Middle frontal gyrus (tissue), 1 donor: ENCODE measurements around the gene DDX10.

Experiments used
- DNase-seq: peaks from one replicate; pipeline ENCODE4 v3.0.0-alpha.2; 2015; ENCODE audit warnings: low spot score; ENCODE audit errors: extremely low spot score

Gene DDX10

DNA sequence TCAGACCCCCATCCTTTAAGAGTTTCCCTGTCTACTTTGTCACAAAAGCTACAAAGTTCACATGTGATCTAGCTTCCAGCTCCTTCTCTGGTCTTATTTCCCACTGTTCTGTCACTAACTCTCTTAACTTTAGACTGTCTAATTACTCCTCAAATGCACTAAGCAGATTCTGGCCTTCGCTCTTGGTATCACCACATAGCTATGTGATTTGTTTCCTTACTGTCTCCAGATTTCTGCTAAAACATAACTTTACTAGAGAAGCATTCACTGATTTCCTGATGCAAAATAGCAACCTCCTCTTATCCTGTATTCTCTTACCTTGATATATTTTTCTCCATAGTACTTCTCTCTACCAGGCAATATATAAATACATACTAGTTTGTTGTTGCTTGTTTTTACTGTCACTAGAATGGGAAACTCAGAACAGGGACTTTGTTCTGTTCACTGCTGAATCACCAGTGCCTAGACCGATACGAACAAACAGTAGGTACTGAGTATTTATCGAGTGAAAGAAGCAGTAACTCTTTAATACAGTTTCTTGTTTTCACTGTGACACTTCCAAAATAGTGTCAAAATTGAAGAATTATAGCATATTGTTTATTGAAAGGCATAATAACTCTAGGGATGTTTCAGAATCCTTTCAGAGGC is 205.6 kb downstream of the DDX10 start:
- DNase-seq: no peak

DNA sequence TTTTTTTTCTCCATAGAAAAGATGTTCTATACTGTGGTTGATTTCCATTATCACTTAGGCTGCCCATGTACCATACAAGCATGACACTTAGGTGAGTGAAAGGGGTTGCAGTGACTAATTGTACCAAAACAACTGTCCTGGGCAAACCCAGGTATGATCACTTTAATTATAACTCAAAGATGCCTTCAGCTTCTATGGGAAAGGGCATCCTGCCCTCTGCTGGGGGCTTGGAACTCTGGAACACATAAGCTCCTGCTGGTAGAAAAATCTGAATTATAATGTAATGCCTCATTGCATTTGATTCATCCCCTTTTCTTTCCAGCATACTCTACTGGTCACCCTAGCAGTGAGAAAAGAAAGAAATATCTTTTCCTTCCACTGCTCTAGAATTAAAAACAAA is 206.3 kb downstream of the DDX10 start:
- DNase-seq: no peak

DNA sequence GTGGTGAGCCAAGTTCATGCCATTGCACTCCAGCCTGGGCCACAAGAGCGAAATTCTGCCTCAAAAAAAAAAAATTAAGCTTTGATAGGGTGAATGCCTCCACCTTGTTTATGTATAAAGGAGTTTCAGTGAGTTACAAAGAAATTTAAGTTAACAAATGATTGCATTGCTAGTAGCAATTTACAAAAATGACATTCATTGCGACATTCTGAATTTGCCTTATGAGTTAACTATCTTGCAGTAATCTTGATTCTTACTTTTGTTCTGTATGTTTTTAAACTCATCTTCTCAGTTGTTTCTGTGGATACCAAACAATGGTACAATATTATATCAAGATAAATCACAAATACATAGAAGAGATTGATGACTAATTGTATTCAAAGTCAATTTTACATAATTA is 207.0 kb downstream of the DDX10 start:
- no peak for DNase-seq

DNA sequence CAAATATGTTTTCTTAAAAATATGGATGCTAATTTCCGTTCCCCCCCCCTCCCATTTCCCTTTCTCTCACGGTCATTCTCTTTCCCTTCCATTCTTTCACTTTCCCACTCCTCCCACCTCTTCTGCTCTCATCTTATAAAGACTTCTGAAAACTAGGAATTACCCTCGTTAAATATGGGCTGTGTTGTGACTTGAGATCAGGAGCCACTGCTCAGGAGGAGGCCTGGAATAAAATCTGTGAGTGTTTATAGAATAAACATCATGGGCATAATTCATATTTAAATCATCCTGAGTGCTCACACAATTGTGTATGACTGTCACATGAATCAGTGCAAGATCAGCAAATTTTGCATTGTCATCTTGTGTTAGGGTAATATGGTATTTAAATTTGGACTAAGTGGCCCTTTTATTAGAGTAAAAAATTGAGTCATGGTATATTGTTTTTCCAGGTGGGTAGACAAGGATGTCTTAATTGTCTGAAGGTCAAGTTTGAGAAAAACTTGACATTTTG is 208.0 kb downstream of the DDX10 start:
- DNase-seq: no peak

DNA sequence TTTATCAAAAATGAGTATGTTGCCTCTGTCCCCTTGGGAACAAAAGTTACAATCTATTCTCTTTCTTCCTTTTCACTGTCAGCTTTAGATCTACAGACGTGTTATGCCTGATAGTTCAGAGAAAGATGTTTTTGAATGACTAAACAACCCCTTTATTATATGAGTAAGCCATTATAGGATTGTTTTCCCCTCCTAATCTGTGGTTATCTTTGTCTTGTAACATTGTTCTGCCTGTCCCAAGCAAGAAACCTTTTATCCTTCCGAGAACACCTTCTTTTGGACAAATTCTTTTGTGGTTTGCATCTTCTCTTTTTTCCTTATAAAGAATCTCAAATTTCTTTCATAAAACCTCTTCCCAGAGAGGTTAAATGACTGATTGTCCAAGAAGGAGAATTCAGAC is 208.4 kb downstream of the DDX10 start:
- DNase-seq: no peak

DNA sequence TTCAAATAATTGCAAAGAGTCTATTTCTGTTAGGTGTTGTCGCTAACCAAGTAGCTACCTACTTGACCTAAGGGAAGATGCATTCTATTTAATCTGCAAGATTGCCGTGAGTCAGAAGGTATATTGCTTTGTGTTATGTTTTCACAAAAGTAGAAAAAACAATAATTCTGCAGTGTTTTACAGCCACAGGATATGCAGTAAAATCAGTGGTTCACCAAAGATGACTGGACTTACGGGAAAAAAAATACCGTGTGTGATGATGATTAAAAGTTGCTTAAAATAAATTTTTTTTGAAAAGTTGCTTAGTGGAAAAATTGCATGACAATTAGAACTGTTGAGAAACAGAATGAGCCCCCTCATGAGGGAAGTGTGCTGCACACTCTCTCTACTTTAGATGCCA is 209.1 kb downstream of the DDX10 start:
- no peak for DNase-seq

DNA sequence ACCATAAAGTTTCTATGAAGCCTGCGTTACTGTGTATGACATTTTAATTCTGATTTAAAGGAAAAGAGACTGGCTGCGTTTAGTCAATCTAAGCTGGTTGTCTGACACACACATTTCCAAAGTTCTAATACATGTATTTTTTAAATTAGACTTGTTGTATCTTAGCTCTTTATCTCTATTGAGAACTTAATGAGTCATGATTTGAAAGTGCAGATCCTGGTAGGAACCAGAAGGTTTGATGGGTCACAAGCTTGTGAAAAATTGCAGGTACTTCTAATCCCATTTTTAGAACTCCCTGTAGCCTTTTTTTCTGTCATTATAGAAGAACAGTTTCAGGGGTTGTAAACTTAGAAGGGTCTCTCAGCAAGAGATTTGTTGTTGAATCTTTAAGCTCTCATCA is 210.3 kb downstream of the DDX10 start:
- no peak for DNase-seq

DNA sequence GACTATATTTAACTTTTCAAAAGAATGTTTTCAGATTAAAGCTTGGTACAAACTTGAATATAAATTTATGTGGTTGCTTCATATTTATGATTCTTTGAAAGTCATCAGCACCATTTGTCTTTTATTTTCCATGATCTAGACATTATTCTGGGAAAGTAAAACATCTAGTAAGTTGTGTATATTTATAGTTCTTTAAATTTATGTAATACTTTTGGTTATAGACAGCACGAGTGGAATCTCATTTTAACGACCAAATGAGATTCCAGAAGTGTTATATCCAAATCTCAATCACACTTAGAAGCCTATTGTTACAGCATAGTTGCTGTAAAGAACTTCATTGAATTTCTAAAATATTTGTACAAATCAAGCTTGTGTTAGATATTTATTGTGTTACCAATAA is 212.3 kb downstream of the DDX10 start:
- no peak for DNase-seq

DNA sequence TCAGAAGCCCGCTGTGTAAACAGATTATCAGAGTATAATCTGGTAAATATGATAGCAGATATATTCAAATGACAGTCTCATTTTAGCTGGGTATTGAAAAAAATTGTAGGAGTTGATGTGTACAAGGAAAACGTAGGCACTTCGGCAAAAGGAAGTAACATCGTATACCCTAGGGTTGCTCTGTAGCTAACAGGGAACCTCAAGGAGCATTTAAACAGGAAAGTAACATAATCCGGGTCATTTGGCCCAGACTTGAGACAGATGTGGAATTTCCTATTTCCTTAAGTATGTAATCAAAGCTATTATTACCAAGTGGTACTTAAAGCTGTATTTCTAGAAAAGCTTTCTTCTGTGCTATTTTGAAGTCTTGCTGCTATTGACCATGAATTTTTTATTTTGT is 215.6 kb downstream of the DDX10 start:
- no peak for DNase-seq

DNA sequence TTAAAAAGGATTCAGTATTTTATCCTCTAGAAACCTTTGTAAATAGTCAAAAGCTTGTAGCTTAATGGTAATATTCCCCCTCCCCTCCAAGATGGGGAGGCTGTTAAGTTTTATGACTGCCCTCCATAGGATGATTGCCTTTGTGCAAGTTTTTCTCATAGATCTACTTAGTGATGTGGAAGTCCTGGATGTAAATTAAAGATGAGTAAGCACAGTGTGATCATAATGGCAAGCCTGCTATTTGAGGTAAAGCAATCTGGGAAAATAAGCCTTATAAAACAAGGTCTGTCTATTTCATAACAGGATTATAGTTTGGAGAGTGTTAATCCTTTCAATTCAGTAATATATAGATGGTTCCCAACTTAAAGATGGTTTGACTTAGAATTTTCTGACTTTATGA is 216.3 kb downstream of the DDX10 start:
- no peak for DNase-seq

DNA sequence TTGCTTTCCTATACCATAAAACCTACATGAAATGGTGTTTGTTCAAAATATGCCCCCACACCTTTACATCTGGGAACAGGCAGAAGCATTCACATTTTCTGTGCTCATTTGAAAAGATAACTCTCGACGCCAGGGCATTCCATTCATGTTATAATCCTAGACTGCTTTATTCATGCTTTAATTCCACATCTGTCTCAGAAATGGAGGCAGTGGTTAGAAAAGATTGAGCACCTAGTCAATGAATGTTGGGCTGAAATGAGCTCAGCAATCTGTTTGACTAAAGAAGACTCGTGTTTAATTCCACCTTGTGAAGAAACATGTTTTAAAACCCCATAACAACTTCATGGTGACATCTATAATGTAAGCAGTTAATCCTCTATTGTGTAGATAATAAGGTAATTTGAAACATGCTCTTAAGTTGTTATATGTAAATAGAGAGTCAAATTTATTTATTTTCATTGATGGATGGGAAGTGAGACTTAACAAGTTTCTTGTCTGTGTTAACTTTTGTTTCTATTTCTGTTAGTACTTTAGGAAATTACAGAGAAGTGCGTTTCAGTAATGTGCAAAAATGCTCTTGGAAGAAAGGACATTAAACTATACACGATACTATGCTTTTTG is 217.5 kb downstream of the DDX10 start:
- DNase-seq: no peak

DNA sequence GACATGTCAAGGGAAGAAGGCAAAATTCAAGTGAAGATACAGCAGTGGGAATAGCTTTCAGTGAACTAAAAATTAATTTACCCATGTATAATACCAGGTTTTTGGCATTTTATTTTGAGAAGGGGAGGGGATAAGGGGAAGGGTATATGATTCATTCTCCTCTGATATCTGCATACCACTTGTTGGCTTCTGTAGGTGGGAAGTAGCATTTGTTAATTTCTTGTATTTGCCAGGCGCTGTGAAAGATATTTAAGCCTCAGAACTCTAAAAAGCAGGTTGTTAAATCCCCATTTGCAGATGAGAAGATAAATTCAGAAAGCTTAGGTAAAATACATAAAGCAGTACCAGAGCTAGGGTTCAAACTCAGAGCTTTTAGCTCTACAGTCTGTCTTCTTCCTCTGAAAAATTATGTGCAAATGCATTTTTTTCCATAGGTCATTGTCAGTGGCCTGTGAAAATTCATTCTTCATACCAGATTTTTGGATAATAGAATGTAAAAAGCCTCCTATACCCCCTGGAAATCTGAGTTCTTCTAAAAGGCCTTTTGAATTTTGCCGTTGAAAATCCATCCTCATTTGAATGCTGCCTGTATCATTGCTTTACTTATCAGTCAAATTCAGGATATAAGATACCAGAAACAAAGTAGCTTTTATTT is 221.3 kb downstream of the DDX10 start:
- no peak for DNase-seq

DNA sequence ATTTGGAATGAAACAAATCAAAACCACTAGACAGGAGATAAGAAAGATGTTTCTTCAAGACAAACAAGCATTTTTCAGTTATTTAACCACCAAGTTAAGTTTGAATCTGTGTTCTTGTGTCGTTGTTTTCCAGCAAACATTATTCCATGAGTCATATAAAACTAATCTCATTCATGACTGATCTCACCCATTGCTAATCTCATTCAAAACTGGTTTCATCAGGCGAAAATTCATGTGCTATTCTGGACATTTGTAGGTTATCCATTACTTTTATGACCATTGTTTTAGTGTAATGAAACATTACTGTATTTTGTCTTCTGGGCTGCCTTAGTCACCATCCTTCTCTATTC is 221.8 kb downstream of the DDX10 start:
- no peak for DNase-seq

DNA sequence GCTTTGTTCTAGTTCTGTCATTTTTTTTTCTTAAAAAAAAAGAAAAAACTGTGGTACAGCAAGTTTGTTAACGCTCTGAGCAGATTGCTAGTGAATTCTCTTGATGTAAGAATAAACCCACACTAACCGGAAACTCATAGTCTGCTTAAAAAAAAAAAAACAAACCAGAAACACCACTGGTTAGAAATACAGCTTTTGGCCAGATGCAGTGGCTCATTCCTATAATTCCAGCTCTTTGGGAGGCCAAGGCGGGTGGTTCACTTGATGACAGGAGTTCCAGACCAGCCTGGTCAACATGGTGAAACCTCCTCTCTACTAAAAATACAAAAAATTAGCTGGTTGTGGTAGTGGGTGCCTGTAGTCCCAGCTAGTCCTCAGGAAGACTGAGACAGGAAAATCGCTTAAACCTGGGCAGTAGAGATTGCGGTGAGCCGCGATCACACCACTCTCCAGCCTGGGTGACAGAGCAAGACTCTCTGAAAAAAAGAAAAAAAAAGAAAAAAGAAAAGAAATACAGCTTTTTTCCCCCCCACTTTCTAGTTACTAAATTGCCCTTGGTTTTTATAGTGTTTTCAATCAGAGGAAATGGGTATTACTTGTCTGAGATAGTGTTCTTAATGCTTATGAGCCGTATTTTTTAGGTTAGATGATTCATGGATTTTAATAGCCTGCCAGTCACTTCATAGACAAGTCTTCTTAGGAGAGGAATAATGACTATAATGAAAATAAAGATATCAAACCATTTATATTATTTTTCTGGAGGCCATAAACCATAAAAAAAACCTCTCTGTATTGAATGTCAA is 222.8 kb downstream of the DDX10 start:
- DNase-seq: no peak

DNA sequence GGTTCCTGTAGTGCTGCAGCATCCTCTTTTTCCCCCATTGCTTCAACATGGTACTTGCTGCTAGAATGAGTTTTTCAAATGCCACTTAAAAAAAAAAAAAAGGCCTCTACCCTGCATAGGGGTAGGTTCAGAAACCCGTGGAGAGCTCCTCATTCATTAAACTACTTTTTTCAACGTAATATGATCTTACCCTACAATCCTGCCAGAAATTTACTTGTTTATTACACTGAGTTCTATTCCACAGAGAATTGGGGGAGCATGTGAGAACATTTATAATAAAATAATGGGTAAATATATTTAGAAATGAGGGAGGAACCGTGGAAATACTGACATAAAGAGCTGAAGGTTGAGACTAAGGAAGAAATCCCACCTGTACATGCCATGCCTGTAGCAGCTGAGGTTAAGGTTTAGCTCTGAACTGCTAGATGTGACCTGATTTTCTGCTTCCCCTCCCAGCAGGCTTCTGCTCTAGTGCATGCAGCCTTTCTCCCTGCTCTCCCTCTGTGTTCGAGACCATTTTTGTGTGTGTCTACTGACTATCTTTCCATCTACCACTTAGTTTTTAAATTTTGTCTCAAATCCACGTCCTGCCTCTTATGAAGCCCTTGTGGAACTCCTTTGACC is 225.7 kb downstream of the DDX10 start:
- DNase-seq: no peak

DNA sequence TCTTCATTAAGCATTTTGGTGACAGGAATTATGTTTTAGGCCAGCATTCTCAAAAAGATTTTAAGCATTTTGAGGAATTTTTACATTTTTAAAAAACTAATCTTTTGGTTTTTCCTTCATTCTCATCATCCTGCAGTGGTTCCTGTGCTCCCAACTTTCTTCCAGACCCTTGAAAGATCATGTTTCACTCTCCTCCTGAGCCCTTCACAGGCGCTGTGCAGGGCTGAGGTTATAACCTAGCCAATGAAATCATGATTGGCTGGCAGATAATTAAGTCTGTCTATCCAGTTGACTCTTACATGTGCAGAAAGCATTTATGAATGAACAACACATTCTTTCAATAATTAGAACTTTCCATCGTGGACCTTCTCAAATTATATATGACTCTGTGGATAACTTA is 226.3 kb downstream of the DDX10 start:
- no peak for DNase-seq

DNA sequence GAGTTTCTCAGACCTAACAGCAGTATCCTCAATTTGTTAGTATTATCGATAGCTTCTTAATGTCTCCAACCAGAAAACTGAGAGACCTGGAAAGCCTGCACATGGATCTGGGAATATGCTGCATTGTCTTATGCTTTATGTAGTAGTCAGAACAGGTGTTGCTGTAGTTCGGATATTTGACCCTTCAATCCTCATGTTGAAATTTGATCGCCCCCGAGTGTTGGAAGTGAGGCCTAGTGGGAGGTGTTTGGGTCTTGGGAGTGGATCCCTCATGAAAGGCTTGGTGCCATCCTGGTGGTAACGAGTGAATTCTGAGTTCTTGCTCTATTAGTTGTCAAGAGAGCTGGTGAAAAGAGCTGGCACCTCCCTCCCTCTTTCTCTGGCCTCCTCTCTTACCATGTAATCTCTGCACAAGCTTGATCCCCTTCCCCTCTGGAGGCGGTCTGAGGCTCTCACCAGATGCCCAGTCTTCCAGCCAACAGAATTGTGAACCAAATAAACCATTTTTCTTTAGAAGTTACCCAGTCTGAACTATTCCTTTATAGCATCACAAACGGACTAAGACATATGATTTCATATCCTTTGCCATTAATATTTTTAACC is 227.1 kb downstream of the DDX10 start:
- DNase-seq: no peak

DNA sequence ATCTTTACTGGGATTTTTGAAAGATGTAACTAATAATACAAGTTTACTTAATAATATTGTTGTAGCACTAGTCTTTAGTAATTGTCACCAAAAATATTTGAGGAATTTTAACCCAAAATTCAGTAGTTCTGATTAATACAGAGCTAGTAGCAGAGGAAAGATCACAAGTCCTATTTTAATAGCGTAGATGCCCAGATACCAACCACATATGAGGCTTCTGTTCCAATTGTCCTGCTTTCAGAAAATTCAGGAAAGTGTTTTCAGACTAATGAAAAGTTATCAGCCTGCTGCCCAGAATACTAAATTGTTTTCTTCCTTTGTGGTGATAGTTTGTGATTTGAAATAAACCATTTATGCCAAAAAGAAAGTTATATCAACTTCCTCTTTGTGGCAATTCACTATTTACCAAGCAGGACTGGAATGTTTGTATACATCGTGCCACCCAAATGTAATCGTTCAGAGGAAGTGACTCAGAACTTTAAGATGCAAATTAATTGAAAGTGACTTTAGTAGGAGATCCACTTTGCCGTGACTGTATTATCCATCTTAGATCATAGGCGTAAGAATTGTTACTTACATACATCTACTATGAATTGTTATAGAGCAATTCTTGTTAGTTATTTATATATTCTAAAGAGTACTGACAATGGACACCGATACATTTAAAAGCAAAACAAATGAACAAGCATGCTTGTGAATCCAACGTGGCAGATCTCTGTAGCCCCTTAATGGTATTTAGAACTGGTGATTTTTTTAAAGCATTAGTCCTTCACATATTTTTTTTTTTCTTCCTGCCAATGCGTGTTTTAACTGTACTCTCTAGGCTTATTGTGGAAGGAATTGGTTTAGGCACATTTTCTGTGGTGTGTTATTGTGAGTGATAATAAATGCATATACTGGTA is 231.0 kb downstream of the DDX10 start:
- DNase-seq: no peak

DNA sequence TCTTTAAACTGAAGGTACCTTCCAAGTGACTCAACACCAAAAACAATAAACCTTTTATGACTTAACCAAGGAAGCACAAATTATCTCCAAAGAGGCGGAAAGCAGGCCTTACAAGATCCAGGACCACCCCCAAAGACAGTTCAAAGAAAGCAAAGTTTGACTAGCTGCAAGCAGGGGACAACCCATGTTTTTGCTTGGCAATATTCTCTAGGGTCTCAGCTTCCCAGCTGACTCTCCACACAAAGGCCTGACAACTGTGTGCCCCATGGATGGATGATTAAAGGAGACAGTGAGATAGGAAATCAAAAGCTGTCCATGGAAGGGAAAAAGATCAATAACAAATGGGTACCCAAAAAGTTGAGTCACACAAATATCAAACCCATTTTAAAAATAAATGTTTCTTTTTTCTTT is 232.2 kb downstream of the DDX10 start:
- no peak for DNase-seq

DNA sequence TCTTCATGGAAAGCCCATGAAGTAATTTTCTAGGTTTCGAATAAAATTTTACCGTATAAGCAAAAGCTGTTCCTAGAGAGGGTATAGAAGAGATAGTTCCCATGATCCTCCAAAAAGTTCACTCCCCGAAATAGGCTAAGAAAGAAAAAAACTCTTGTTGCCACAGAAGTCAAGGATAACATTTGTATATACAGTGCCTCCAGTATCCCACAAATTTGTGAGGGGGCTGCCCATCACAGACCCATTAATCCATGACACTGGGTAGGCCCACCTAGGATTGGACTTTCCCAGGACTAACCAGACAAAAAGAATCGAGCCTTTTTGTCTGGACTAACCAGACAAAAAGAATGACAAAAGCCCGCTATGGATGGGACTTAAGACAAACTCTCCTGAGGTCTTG is 233.0 kb downstream of the DDX10 start:
- no peak for DNase-seq
